ENCODE measurements around the gene LINS1.
A peak's percentile ranks its signal among the peaks of the same experiment; 100 is the strongest.
"Not testable (repeated sequence)": the region's sequence is repeated elsewhere in the genome, so short reads cannot be mapped to it uniquely, and the experiment has no call there.

The LINS1 gene

GRCh38 chr15:100601163-100601562, 821 bp downstream of the LINS1 start:
- DNase-seq (ENCODE audit: low read depth), result no peak

GRCh38 chr15:100598655-100599054, 3.3 kb downstream of the LINS1 start:
- DNase-seq (ENCODE audit: low read depth), result no peak

- no peak for DNase-seq (ENCODE audit: low read depth)
These were observed 4.1 kb downstream of the LINS1 start for GRCh38 chr15:100597862-100598261.

GRCh38 chr15:100596792-100597191, 5.2 kb downstream of the LINS1 start:
- no peak for DNase-seq (ENCODE audit: low read depth)

- DNase-seq (ENCODE audit: low read depth), result no peak
These were observed 6.0 kb downstream of the LINS1 start for GRCh38 chr15:100595964-100596363.

- no peak for DNase-seq (ENCODE audit: low read depth)
These were observed 8.6 kb downstream of the LINS1 start for GRCh38 chr15:100593431-100593830.

- peak; percentile 12 for DNase-seq (ENCODE audit: low read depth)
These were observed 9.1 kb downstream of the LINS1 start for GRCh38 chr15:100592898-100593297.

- DNase-seq (ENCODE audit: low read depth), result no peak
These were observed 10.1 kb downstream of the LINS1 start for GRCh38 chr15:100591835-100592234.

GRCh38 chr15:100591163-100591562, 10.8 kb downstream of the LINS1 start:
- DNase-seq (ENCODE audit: low read depth), result not testable (repeated sequence)

- DNase-seq (ENCODE audit: low read depth), result no peak
These were observed 13.2 kb downstream of the LINS1 start for GRCh38 chr15:100588638-100589242.

- no peak for DNase-seq (ENCODE audit: low read depth)
These were observed 21.6 kb downstream of the LINS1 start for GRCh38 chr15:100580414-100580813.

- no peak for DNase-seq (ENCODE audit: low read depth)
These were observed 28.5 kb downstream of the LINS1 start for GRCh38 chr15:100573526-100573925.

GRCh38 chr15:100572362-100572983, 29.5 kb downstream of the LINS1 start:
- DNase-seq (ENCODE audit: low read depth), result no peak

- no peak for DNase-seq (ENCODE audit: low read depth)
These were observed 30.3 kb downstream of the LINS1 start for GRCh38 chr15:100571592-100572167.

- DNase-seq (ENCODE audit: low read depth), result no peak
These were observed 31.2 kb downstream of the LINS1 start for GRCh38 chr15:100570735-100571313.

GRCh38 chr15:100570275-100570674, 31.7 kb downstream of the LINS1 start:
- no peak for DNase-seq (ENCODE audit: low read depth)

GRCh38 chr15:100569391-100569790, 32.6 kb downstream of the LINS1 start:
- DNase-seq (ENCODE audit: low read depth), result no peak

GRCh38 chr15:100566850-100567628, 34.9 kb downstream of the LINS1 start:
- DNase-seq (ENCODE audit: low read depth), result no peak

- no peak for DNase-seq (ENCODE audit: low read depth)
These were observed 36.4 kb downstream of the LINS1 start for GRCh38 chr15:100565591-100565990.

GRCh38 chr15:100560323-100560722, 41.7 kb downstream of the LINS1 start:
- no peak for DNase-seq (ENCODE audit: low read depth)

- peak; percentile 39 for DNase-seq (ENCODE audit: low read depth)
These were observed 42.7 kb downstream of the LINS1 start for GRCh38 chr15:100559330-100559729.

- no peak for DNase-seq (ENCODE audit: low read depth)
These were observed 43.2 kb downstream of the LINS1 start for GRCh38 chr15:100558771-100559254.

All from fibroblast of the conjunctiva (primary cell).